NCI-H1092 treated with DMSO at 0.1 percent for 48 hours (cell line): ENCODE data around the gene ISLR2.

Experiments
- DNase-seq: peaks from one replicate; lab custom pipeline; 2025; lab: John Stamatoyannopoulos, UW

The ISLR2 gene

GRCh38 chr15:74178326-74179100 lies 48.1 kb downstream of the ISLR2 start:
- no peak for DNase-seq

GRCh38 chr15:74179101-74179841 lies 48.9 kb downstream of the ISLR2 start:
- no peak for DNase-seq

DNA sequence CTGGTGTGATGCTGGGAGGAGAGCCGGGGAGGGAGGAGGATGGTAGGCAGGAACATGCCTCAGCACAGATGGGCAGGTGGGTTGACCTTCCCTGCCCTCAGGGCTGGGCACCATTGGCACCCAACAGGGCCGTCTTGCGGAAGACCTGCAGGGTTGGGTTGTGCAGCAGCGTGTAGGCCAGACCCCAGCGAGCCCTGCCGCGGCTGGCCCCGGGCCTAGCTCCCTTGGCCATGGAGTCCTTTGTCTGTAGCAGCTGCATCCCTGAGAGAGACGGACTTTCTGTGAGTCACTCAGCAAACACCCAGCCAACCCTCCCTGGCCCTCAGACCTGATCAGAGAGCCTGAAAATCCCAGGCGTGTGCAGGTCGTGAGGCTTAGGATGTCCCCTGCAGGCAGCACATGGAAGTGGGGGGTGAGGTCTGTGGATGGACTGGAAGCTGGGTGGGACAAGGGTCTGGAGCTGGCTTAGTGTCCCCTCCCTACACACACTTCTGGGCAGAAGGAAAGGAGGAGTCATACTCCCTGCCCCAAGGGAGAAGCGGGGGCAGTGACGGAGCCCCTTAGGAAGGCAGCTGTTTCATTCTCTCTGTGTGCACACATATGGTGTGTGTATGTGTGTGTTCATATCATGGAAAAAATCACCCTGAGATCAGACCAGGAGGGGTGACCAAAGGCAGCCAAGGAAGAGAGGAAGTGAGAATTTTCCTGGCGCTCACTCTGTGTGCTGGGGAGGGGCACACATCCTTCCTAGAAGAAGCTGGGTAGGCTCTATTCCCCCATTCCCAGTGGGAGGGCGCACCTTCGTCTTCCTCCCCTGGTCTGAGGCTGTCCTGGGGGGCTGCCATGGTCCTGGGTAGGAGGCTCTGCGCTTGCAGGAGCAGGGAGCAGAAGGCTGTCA lies 49.8 kb downstream of the ISLR2 start:
- DNase-seq = no peak

DNA sequence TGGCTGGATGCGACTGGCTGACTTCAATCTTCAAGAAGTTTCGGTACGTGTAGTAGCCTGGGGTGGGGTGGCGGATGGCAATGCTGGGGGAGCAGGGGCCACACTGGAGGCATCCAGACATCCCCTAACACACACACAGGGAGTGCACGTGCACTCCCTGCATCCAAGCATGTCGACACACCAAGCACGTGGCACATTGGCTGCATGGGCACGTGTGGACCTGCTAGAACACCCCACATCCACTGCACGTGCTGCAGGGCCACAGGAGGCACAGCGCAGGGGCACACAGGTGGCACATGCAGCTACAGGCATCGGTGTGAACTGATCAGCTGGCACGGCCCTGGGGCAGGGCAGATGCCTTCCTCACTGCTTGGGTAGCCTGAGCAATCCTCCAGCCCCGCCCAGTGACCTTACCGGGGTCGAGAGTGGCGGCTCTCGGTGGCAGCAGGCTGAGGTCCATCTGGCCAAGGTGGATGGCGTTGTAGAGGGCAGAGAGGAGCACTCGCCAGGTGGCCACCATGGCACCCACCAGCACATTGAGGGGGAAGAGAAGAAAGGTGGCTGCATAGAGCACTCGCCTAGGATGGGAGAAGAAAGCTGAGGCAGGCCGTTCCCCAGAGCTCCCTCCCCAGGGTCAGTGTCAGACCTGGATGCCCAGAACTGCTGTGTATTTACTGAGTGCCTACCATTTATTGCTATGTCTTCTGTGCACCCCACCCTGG lies 50.7 kb downstream of the ISLR2 start:
- no peak for DNase-seq

DNA sequence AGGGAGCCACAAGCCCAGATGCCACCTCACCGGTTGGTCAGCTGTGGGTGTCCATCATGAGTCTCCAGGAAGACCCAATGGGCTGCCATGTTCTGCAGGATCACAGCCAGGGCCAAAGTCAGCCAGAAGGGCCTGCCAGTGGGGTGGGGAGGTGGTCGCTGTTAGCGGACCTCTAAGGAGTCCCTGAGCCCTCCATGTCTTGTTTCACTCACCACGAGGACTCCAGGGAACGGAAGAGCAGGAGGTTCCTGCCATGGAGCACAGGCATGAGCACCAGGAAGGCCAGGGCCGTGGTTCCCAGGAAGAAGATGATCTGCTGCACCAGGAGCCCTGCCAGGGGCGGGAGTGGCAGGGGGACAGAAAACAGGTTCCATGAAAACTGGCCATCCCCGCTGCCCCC lies 51.7 kb downstream of the ISLR2 start:
- no peak for DNase-seq

- DNase-seq = no peak
Observed at GRCh38 chr15:74184582-74185091, 54.3 kb downstream of the ISLR2 start.

DNA sequence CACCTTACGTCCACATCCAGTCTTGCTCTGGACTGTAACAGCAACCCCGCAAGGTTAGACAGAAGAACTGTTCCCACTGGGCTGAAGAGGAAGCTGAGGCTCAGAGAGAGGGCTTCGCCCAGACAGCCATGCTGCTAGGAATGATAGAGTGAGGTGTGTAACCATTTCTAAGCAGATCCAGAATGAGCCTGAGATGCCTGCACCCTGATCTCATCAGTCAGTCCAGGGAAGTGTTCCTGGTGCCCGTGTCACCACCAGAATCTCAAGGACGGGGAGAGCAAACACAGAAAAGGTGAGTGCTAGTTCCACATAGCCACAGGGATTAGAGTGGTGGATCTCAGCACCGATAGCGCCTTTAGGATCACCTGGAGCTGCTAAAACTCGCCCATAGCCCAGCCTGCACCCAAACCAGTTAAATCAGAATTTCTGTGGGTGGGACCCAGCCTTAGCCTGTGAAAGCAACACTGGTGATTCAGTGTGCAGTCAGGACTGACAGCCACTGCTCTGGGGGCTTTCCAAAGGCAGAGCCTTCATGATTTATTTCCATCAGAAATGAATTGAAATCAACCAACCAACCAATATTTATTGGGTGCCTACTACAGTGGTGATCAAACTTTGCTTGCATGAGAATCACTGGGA lies 55.4 kb downstream of the ISLR2 start:
- no peak for DNase-seq
